Transverse colon (tissue), 4 donors: Measurements from ENCODE around the gene NFIA. TPM values are rescaled to one million over a fixed set of nuclear protein-coding genes. Genes with fewer than 3 reads are reported as not detected.

Source experiments
- DNase-seq: peaks from one replicate; pipeline ENCODE4 v3.0.0-alpha.2; 2019
- H3K27ac ChIP-seq, 4 donors: fragments of 200-600 bp; sonication (generic); 2 replicates each; pipeline ENCODE4 v1.5.1; 2016 to 2018; ENCODE audit warnings: inconsistent platforms in 4 of 4
- H3K27me3 ChIP-seq: fragments of 200-600 bp; sonication (generic); 2 replicates; pipeline ENCODE4 v1.5.1; 2017; ENCODE audit warnings: inconsistent platforms
- H3K36me3 ChIP-seq, 4 donors: fragments of 200-600 bp; sonication (generic); 2 replicates each; pipeline ENCODE4 v1.5.1; 2017 to 2019; ENCODE audit warnings: inconsistent platforms in 4 of 4
- H3K4me1 ChIP-seq, 4 donors: fragments of 200-600 bp; sonication (generic); 2 replicates each; pipeline ENCODE4 v1.5.1; 2017 to 2020; ENCODE audit warnings: inconsistent platforms in 4 of 4
- H3K4me3 ChIP-seq, 4 donors: fragments of 200-600 bp; sonication (generic); 1 replicate in 1 of 4; 2 replicates in 3 of 4; pipeline versions ENCODE4 v1.5.1 to v1.6.1; 2017 to 2019; ENCODE audit warnings: inconsistent platforms in 4 of 4
- H3K9me3 ChIP-seq, 2 donors: fragments of 200-600 bp; sonication (generic); 2 replicates each; pipeline ENCODE4 v1.5.1; 2017 to 2019; ENCODE audit warnings: inconsistent platforms in 2 of 2
- CTCF ChIP-seq, 5 experiments: fragments of 200-600 bp in 3 of 5; fragments of 450-650 bp in 2 of 5; sonication (generic) in 3 of 5; IDR thresholded peaks; 1 replicate in 2 of 5; 2 replicates in 3 of 5; pipeline ENCODE4 v1.5.1; 2016 to 2017; ENCODE audit warnings: antibody characterized with exemption in 5 of 5, inconsistent platforms in 3 of 5, mild to moderate bottlenecking in 2 of 5, moderate library complexity in 1 of 5
- EP300 ChIP-seq: sonication (generic); formaldehyde crosslinking; IDR thresholded peaks from one replicate; pipeline ENCODE4 v1.6.1; 2017; ENCODE audit warnings: antibody characterized with exemption, low read depth
- POLR2A ChIP-seq: fragments of 450-650 bp; IDR thresholded peaks from one replicate; pipeline ENCODE4 v1.6.1; 2016; ENCODE audit warnings: antibody characterized with exemption, mild to moderate bottlenecking, moderate library complexity
- POLR2AphosphoS5 ChIP-seq, 3 donors: sonication (generic); formaldehyde crosslinking; IDR thresholded peaks; one replicate each; pipeline ENCODE4 v1.6.1; 2016; ENCODE audit warnings: antibody characterized with exemption in 3 of 3
- WGBS, 2 donors: methylation state at CpG; one replicate each; pipeline ENCODE4 v1.1.5; 2018; ENCODE audit warnings: low coverage in 1 of 2; 5-methylcytosine and 5-hydroxymethylcytosine counted together
- in situ Hi-C, 4 donors: fragments of 200-750 bp; cut with MboI; loops; one replicate each; pipeline versions ENCODE4 v1.15.0 to v1.15.1; 2017; ENCODE audit warnings: low sequenced_read_pairs in 3 of 4, low pct_ligation_motif_present in 1 of 4, low pct_unique_long_range_greater_than_20kb in 1 of 4
- intact Hi-C: fragments of 100-400 bp; cut with DNase I; formaldehyde crosslinking; loops from one replicate; pipeline ENCODE4 v1.15.1; 2023; ENCODE audit warnings: low total_unique reads
- total RNA-seq, 4 donors: library from RNA; depleted of rRNA; stranded (reverse); fragments of >200 nt; gene quantifications; one replicate each; pipeline ENCODE4 v1.1.0, GENCODE V29; 2016

NFIA gene
- total RNA-seq, 4 donors from 2014 or later, result 17.3 to 37.2 (median 29.8) TPM

GRCh38 chr1:61054601-61054993 lies 27.8 kb upstream of the NFIA start:
- Histone ChIP-seq H3K4me3 (peak overlapping the region in 2 of 4 donors; percentile 35 to 42), H3K27ac (peak overlapping the region; percentile 79 to 96 (median 96)), H3K9me3 (no peaks in the 10 kb centered on the region), H3K36me3 (no peaks in the 10 kb centered on the region), H3K27me3 (peaks cover 2% of the 10 kb centered on the region), H3K4me1 (peaks cover 18 to 49% (median 28%) of the 10 kb centered on the region in 4 donors)
- intact Hi-C loops, result loop anchor here (5.0 to 10.0 kb wide), 2 partner anchors 200 to 398 kb away; no protein-coding TSS in a partner anchor
- in situ Hi-C loops, result loop anchor here in 3 of 4 donors (10.0 to 25.0 kb wide), 4 partner anchors 280 to 583 kb away; no protein-coding TSS in a partner anchor
- TF ChIP-seq POLR2A (peak; percentile 55), POLR2AphosphoS5 (IDR thresholded peaks at IDR 0.05) (peak in 2 of 3 donors; percentile 24 to 47), EP300 (no peak)
- WGBS, 2 donors, result 57% methylated on average over 13 of the region's 13 CpGs; no CpG with 5 or more reads in 1 of the 2 donors
- DNase-seq, result peak; percentile 72

- Histone ChIP-seq H3K27me3 (peaks cover 2% of the 10 kb centered on the region), H3K4me1 (peaks cover 18 to 47% (median 27%) of the 10 kb centered on the region in 4 donors), H3K4me3 (peak overlapping the region in 1 of 4 donors; percentile 35), H3K36me3 (no peaks in the 10 kb centered on the region), H3K9me3 (no peaks in the 10 kb centered on the region), H3K27ac (peak overlapping the region; percentile 79 to 96 (median 96))
- TF ChIP-seq EP300 (no peak), POLR2A (no peak)
- in situ Hi-C loops, result loop anchor here in 3 of 4 donors (10.0 to 25.0 kb wide), 4 partner anchors 280 to 582 kb away; no protein-coding TSS in a partner anchor
- DNase-seq, result no peak
- intact Hi-C loops, result loop anchor here (10.0 kb wide), 1 partner anchor 200 kb away; no protein-coding TSS in a partner anchor
These were observed 27.2 kb upstream of the NFIA start for GRCh38 chr1:61055110-61055614.

GRCh38 chr1:61056196-61056572 lies 26.2 kb upstream of the NFIA start:
- 42 to 45% methylated on average over 2 of the region's 2 CpGs for WGBS, 2 donors
- in situ Hi-C loops (loop anchor here in 3 of 4 donors (10.0 to 25.0 kb wide), 4 partner anchors 279 to 581 kb away; no protein-coding TSS in a partner anchor), intact Hi-C loops (loop anchor here (10.0 kb wide), 1 partner anchor 199 kb away; no protein-coding TSS in a partner anchor)
- H3K4me1 ChIP-seq, result peaks cover 18 to 44% (median 27%) of the 10 kb centered on the region in 4 donors
- H3K36me3 ChIP-seq, result no peaks in the 10 kb centered on the region
- peak overlapping the region; percentile 79 to 96 (median 96) for H3K27ac ChIP-seq
- DNase-seq, result no peak
- H3K9me3 ChIP-seq, result no peaks in the 10 kb centered on the region
- peak overlapping the region in 2 of 4 donors; percentile 62 to 64 for H3K4me3 ChIP-seq
- no peaks in the 10 kb centered on the region for H3K27me3 ChIP-seq
- TF ChIP-seq EP300 (no peak), POLR2AphosphoS5 (IDR thresholded peaks at IDR 0.05) (no peak), CTCF (IDR thresholded peaks at IDR 0.05) (no peak)

GRCh38 chr1:61056573-61057439 lies 25.6 kb upstream of the NFIA start:
- WGBS, 2 donors, result 3 to 9% methylated on average over 7 to 50 of the region's 50 CpGs
- intact Hi-C loops, result loop anchor here (1.0 to 10.0 kb wide), 2 partner anchors 198 to 279 kb away; no protein-coding TSS in a partner anchor
- H3K9me3 ChIP-seq, result no peaks in the 10 kb centered on the region
- TF ChIP-seq CTCF (IDR thresholded peaks at IDR 0.05), result peak in 1 of 5 experiments; percentile 12
- TF ChIP-seq EP300, result no peak
- TF ChIP-seq POLR2A, result no peak
- TF ChIP-seq POLR2AphosphoS5 (IDR thresholded peaks at IDR 0.05), result peak in 1 of 3 donors; percentile 32
- H3K27me3 ChIP-seq, result no peaks in the 10 kb centered on the region
- in situ Hi-C loops, result loop anchor here in 3 of 4 donors (10.0 to 25.0 kb wide), 4 partner anchors 278 to 580 kb away; no protein-coding TSS in a partner anchor
- H3K27ac ChIP-seq, result peak overlapping the region; percentile 79 to 96 (median 96)
- peak; percentile 74 for DNase-seq
- H3K4me1 ChIP-seq, result peaks cover 18 to 40% (median 27%) of the 10 kb centered on the region in 4 donors
- no peaks in the 10 kb centered on the region for H3K36me3 ChIP-seq
- peak overlapping the region; percentile 33 to 77 (median 63) for H3K4me3 ChIP-seq
